Measurements from ENCODE around the gene DIPK1A. TPM values are rescaled to one million over a fixed set of nuclear protein-coding genes. Genes with fewer than 3 reads are reported as not detected.
"Not testable (repeated sequence)": the region's sequence is repeated elsewhere in the genome, so short reads cannot be mapped to it uniquely, and the experiment has no call there.

DIPK1A gene
- total RNA-seq, 1 donor from 2014 or later, result 24.5 TPM

DNA sequence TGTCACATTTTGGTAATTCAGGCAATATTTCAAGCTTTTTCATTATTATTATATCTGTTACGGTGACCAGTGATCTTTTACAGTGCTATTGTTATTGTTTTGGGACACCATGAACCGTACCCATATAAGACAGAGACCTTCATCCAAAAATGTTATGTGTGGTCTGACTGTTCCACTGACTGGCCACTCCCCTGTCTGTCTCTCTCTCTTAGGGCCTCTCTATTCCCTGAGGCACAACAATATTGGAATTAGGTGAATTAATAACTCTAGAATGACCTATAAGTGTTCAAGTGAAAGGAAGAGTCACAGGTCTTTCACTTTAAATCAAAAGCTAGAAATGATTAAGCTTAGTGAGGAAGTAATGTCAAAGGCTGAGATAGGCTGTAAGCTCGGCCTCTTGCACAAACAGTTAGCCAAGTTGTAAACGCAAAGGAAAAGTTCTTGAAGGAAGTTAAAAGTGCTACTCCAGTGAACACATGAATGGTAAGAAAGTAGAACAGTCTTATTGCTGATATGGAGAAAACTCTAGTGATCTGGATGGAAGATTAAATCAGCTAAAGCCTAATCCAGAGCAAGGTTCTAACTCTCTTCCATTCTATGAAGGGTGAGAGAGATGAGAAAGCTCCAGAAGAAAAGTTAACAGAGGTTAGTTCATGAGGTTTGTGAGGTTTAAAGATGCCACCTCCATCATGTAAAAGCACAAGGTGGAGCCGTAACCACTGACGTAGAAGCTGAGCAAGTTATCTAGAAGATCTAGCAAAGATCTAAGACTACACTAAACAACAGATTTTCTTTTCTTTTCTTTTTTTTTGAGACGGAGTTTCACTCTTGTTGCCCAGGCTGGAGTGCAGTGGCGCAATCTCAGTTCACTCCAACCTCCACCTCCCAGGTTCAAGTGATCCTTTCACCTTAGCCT lies 19.7 kb upstream of the DIPK1A start:
- DNase-seq (ENCODE audit: low spot score in 2 of 2) (no peak), FAIRE-seq (no peak)

DNA sequence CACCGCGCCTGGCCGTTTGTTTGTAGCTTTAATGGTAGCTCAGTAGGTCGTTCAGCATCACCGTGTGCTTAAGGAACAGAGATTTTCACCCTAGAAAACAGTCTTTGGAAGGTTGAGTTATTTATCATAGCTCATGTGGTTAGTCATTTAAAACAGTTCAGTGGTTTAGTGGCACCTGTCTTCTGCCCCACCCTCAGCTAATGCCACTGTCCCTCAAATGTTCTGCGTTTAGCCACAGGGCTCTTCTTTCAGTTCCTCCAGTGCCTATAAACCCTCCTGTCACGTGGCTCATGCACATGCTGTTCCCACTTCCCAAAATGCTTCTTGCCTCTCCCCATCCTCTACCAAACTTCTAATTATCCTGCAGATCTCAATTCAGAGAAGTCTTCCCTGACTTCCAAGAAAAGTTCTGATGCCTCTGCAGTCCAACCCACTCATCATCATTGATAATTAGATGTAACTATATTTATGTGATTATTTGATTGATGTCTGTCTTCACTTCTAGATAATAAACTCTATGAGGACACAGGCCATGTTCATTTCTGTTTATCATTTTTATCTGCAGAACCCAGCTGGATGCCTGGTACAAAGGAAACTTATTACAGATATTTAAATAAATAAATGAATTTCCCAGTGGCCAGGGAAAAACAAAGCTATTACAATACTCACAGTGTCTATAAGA lies 14.4 kb upstream of the DIPK1A start:
- FAIRE-seq (no peak), DNase-seq (ENCODE audit: low spot score in 2 of 2) (no peak)

DNA sequence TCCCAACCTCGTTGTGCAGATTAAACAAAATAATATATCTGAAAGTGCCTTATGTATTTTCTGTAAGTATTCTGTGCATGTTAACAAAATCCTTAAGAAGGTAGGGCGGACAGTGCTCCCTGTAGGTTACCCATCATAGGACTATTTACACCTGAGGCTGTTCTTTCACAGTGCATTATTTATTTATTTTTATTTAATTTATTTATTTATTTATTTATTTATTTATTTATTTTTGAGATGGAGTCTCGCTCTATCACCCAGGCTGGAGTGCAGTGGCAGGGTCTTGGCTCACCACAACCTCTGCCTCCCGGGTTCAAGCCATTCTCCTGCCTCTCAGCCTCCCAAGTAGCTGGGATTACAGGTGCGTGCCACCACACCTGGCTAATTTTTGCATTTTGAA lies 12.8 kb upstream of the DIPK1A start:
- not testable (repeated sequence) for FAIRE-seq; DNase-seq (ENCODE audit: low spot score in 2 of 2)

DNA sequence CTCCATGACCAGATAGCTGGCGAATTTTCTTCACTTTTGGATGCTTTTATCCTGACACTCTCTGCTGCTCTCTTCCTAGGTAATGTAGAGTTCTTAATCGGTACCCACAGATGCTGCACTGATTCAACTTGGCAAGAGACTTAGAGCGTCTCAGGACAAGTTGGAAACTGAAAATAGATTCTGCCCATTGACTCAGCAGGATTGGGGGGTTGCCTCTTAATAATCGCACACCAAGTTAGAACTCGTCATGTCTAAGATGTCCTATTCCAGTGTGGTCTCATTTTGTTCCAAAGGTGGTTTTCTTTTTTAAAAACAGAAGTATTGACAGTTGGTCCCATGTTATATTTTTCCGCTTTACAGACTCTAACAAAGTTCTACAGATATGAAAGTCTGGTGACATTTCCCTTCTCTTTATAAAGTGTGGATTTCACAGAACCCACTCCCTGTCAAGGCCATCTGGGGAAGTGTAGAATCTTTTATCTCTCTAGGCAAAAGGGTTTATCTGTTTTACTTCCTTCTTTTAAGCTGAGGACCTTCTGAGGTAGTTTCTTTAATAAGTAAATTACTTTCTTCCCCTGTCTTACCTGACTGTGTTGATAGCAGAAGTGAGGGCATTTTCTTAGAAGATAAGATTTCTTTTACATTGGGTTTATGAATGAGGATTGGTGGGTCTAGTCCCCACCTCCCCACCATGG lies 12.1 kb upstream of the DIPK1A start:
- DNase-seq (ENCODE audit: low spot score in 2 of 2) (no peak), FAIRE-seq (no peak)

DNA sequence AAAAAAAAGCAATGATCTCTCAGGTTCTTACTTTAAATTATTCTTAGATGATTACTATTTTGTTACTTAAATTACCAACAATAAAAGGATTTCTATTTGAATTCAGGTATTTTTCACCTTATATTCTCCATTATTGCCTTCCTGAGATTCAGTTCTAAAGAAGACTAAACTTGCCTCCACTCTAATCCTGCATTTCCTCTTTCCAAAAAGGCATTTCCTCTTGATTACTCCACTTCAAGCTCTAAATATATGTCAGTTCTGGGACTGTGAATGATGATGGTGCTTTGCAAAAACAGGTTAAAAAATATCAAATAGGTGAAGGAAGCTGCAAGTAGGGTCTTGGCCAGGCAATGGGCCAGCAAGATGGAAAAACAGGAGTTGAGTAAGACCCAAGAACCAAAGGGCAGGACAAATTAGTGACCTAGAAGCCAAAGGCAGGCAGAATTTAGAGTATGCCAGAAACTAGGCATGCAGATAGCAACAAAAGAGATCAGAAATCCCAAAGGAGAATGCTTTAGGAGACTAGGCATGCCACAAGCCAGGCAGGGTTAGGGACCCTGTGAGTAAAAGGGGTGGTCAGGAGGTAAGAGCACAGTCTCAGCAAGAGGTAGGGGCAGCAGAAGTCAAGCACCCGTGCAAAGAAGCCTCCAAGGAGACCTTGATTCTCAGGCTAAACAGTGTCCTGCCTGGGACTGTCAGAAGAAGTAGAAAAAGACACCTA lies 11.3 kb upstream of the DIPK1A start:
- FAIRE-seq (no peak), DNase-seq (ENCODE audit: low spot score in 2 of 2) (no peak)

DNA sequence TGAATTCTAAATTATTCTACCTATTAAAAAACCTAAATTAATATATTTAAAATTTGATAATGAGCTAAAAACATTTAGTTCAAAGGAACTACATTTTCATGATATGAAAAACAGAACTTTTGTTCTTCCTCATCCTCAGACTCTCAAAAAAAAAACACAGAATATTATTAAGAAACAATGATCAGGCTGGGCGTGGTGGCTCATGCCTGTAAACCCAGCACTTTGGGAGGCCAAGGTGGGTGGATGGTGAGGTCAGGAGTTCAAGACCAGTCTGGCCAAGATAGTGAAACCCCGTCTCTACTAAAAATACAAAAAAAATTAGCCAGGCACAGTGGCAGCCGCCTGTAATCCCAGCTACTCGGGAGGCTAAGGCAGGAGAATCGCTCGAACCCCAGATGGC lies 10.7 kb upstream of the DIPK1A start:
- FAIRE-seq; DNase-seq (ENCODE audit: low spot score in 2 of 2): not testable (repeated sequence)

DNA sequence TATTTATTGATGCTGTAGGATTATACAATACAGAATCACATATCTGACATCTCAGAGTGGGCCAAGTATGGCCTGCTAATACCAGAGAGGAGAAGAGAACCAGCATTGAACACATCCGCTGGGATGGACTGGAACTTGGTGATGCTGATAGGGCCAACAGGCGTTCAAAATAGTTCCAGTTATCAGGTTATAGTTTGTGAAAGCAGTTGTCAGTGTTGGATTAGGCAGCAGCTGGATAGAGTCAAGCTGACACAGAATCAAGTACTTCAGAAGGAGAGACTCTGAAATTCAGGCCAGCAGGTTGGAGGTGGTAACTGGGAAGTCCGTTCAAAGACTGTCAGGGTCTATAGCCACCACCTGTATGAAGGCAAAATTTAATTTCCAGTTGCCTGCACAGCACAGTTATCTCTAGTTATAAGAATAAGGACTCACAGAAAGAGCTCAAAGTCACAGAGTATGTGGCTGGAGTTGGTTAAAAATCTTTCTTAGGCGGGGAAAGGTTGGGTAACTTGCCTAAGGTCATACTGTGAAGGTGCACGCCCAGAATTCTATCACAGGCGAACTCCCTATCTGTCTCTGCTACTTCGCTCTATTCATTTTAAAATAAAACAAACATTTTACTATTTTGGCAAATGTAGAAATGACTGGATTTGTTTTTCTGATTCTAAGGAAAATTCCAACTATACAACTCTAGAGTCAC lies 9.9 kb upstream of the DIPK1A start:
- DNase-seq (ENCODE audit: low spot score in 2 of 2), result no peak
- no peak for FAIRE-seq

DNA sequence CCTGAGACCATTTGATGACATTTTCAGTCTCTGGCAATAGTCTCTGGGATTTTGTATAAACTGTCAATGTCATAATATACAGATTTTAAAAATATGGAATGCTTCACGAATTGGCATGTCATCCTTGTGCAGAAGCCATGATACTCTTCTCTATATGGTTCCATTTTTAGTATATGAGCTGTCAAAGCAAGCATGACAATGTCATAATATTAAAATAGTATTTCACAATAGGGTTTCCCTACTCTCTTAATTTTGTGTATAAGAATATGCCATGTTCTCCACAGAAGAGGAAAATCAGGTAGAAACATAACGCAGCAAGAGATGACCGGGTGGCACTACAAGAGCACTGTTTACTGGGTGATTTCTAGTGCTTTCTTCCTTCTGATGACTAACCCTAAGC lies 8.3 kb upstream of the DIPK1A start:
- FAIRE-seq (no peak), DNase-seq (ENCODE audit: low spot score in 2 of 2) (no peak)

DNA sequence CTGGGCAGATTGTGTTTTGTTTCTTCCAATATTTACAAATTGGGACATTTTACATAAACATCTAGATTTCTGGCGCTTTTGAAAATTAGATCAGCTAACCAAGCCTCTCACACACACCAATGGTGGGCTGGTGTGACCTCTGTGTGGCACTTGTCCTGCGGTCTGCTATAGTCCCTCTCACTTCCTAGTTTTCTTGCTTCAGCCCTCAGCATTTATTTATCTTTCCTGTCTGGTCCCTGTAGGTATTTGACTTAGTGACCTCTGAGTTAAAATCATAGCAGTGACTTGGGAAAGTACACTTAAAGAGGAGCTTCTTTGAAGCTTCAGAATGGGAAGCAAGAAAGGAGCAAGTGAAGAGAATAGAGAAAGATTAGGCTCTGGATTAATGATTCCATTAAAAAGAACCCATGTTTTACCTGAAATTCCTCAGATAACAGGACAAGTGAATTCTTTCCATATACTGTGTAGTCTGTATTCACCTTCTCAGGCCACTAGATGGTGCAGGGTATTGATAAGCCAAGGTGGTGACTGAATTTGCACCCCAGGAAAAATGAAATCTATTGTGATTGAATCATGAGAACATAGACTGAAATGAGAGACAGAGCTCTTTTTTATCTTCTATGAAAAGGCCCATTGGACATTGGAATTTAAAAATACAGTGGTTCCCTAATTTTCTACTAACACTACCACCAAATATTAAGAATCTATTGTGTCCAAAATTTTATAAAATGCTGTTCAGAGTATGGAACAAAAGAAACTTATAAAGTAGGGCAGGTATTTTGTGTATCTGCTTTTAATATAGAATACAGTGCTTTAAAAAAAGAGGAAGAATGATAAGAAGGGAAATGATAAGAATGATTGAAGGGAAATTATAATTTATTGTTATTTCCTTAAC lies 7.1 kb upstream of the DIPK1A start:
- FAIRE-seq (no peak), DNase-seq (ENCODE audit: low spot score in 2 of 2) (no peak)

DNA sequence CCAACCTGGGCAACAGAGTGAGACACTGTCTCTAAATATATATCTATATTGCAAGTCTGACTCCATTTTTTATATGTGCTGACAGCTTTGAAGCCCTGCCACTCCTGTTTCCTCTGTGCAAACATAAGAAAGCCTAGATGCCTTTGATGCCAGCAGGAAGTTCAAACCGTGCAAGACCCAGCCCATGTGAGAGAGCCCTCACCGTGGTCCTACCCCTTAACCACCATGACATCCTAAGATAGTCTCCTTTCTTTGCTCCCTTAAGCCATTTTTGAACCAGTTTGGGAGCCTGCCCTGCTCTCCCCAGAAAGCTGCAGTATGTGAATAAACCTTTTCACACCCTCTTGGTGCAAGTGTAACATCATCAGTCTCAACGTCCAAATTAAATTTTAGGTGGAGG lies 3.7 kb upstream of the DIPK1A start:
- DNase-seq (ENCODE audit: low spot score in 2 of 2) (no peak), FAIRE-seq (no peak)

DNA sequence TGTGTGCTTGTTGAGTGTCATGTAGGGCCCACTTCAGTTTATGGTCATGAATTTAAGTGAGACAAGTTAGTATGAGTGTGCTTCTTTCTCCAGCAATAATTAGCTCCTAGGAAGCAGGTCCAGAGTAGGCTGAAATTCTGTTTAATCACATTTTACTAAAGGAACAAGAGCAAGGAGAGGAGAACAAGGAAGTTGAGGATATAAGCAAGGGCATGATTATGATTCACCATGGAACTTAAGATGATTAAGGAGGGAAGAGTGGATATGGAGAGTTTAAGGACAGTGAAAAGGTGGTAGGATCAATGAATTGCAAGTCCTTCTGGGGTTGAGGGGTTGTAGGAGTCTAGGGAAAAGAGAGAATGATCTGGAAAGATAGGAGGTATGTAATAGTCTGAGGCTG lies 3.1 kb upstream of the DIPK1A start:
- FAIRE-seq, result no peak
- DNase-seq (ENCODE audit: low spot score in 2 of 2), result no peak

DNA sequence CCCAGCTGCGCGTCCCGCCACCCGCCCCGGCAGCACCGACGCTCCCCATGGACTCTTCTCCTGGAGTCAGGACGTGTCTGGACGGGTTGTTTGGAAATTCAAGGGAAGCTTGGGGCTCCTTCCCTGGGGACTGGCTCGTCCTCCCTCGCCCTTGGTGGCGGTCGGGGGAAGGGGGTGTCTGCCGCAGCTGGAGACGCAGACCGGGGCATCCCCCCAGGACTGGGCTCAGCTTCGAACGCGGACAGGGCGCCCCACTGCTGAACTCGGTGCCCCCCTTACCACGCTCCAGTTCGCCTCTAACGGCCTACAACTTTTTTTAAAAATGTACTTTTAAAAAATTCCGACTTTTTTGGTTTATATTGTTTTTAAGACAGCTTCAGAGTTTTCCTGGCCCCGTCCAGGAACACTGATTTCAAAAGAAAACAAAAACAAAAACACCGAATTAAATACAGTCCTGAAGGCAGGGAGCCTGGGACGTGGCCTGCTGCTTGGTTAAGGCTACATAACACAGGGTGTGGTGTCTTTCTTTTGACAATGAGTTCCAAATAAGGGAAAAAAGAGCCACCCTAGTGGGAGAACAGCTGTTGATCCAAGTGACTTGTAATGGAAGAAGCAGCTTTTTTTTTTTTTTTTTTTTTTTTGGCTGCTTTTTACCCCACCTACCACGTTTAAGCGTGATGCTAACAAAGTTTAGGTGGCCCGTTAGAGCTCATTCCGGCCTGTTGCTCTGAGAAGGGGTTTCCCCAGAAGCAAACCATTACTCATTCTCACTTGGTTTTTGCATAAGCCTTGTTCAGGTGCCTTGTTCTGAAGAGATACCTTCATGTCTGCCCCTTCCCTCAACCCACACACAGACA lies 862 bp upstream of the DIPK1A start:
- no peak for FAIRE-seq
- peak in 1 of 2 donors; percentile 35 for DNase-seq (ENCODE audit: low spot score in 2 of 2)

DNA sequence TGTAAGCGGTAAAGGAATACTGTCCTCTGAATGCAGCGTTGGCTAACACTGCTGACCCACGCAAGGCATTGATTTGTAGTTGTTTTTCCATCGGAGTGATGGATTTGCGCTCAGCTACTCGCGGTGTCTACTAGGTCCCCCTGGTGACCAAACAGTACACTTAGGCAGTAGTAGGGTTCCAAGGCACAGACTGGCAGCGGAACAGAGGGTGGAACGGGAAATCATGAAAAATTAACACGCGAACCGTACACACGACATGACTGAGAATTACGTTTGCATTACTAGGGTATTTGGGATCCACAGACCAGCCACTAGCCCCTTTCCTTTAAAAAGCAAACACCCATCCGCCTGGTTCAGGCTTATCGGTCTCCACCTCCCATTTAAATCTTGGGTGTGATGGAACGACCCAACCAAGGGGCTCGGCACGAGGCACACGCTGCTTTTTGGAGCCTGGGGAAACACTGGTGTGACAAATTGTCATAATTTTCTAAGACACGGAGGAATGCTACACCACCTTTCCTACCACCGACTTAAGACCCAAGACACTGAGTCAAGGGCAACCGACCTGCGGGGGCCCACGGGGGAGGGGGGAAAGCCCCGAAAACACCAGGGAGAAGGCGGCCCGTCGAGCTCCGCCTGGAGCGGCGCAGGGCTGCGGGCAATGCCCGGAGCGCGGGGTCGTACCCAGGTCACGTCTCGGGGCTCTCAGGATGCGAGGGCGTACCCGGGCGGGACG lies 699 bp downstream of the DIPK1A start:
- peak; percentile 69 to 70 for DNase-seq (ENCODE audit: low spot score in 2 of 2)
- FAIRE-seq, result no peak

DNA sequence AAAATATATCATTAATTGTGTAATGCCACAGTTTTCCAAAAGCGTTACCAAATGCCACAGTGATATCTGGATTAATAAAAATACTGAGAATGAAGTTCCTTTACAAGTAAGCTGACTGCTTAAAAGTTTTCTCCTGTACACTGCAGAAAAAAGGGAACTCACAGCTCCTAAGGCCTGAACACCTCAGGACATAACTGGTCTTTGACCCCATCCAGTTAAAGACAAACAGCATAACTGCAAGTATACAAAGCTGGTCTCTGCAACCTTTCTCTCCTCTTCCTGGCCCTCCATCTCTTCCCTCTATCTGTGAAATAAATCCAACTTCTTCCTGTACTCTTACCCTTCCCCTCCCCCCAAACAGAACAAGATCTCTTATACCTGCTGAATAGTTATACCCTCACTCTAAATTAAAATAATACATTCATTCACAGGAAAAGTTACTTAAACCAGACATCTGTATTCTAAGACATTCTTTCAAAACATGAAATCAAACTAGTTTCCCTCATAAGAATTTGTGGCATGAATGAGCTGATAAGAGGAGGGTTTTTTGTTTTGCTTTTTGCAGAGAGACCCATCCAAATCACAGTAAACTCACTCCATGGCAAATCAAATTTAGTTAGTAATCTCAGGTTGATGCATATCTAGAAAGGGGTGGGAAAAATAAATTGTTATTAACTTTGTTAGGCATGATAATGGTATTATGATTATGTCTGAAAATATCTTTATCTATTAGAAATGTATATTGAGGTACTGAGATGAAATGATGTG lies 2.9 kb downstream of the DIPK1A start:
- no peak for FAIRE-seq
- no peak for DNase-seq (ENCODE audit: low spot score in 2 of 2)

DNA sequence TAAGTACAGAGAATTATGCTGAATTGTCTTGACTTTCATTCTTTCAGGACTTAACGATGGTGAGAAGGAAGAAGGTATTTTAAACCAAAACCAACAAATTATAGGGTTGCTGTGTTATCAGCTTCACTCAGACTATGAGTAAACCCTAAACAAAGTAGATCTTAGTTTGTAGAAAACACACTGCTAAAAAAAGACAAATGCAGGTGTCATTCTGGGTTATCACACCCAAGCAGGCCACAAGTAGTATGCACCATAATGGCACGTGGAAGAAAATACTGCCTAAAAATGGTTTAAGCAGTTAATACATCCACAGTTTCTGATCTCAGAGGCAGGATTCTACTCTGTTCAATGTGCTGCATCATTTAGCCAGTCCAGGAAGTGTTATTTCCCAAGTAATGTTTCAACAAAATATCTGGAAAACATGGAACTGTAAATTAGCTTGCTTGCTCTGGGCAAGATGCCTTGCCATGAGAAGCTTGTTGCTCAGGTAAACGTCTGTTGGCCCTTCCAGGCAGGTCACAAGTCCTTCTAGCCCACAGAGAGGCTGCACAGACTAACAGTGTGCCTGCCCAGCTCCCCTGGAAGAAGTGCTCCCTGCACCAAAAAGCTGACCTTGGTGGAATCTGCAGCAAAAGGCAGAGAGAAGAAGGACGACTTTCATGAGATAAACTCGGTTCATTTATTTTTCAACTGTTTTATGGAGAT lies 4.1 kb downstream of the DIPK1A start:
- DNase-seq (ENCODE audit: low spot score in 2 of 2), result no peak
- no peak for FAIRE-seq
